VCaP (cell line): ENCODE measurements around the gene FSTL3.
"Not testable (repeated sequence)": the region's sequence is repeated elsewhere in the genome, so short reads cannot be mapped to it uniquely, and the experiment has no call there.

Experiments used
- H3K27ac ChIP-seq: fragments of 450-650 bp; 2 replicates; pipeline ENCODE4 v1.5.1; 2017
- TF ChIP-seq, protein P1 (sequence below): fragments of 450-650 bp; conservative IDR thresholded peaks from 2 replicates; pipeline ENCODE4 v1.5.1; 2017; ENCODE audit warnings: mild to moderate bottlenecking, moderate library complexity

FSTL3 gene

DNA sequence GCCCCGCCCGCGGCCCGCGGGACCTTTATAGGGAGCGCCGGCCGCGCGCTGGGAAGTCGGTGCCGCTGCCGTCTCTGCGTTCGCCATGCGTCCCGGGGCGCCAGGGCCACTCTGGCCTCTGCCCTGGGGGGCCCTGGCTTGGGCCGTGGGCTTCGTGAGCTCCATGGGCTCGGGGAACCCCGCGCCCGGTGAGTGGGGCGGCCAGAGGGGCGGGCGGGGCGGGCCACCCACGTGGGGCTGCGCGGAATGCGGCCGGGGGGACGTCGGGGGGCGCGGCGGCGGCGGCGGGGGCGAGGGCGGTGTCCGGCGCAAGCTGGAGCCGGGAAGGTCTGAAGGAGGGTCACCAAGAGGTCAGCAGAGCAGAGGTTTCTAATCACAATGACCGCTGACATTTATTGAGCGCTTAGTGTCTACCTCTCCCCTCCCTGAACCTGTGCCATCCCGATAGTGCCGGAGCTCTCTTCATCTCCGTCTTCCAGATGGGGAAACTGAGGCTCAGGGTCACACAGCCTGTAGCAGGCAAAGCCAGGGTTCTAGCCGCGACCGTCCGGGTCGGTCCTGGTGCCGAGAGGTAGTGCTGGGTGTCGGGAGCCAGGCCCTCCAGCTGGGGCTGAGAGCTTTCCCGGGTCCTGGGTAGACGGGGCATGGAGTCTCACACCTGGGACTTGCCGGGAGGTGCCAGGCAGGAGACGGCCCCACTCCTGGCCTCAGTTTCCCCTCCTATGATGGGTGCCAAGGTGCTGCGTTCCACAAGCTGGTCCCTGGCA, at the start of gene FSTL3:
Gene FSTL3, plus strand, starts transcription at position 54 of the 767 bp plus-strand sequence. Its CDS starts 32 bp downstream, at position 86.
- TF ChIP-seq, protein P1, sequence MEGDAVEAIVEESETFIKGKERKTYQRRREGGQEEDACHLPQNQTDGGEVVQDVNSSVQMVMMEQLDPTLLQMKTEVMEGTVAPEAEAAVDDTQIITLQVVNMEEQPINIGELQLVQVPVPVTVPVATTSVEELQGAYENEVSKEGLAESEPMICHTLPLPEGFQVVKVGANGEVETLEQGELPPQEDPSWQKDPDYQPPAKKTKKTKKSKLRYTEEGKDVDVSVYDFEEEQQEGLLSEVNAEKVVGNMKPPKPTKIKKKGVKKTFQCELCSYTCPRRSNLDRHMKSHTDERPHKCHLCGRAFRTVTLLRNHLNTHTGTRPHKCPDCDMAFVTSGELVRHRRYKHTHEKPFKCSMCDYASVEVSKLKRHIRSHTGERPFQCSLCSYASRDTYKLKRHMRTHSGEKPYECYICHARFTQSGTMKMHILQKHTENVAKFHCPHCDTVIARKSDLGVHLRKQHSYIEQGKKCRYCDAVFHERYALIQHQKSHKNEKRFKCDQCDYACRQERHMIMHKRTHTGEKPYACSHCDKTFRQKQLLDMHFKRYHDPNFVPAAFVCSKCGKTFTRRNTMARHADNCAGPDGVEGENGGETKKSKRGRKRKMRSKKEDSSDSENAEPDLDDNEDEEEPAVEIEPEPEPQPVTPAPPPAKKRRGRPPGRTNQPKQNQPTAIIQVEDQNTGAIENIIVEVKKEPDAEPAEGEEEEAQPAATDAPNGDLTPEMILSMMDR, result no peak
- H3K27ac ChIP-seq, result peak within 1 kb of the TSS; percentile 49; the same call in 1 of the 2 replicates

DNA sequence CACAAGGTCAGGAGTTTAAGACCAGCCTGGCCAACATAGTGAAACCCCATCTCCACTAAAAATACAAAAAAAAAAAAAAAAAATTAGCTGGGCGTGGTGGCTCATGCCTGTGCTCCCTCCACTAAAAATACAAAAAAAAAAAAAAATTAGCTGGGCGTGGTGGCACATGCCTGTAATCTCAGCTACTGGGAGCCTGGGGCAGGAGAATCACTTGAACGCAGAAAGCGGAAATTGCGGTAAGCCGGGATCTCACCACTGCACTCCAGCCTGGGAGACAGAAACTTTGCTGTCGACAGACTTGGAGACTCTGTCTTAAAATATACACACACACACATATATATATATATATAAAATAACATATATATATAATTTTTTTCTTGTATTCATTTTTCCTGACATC, 49.6 kb upstream of the FSTL3 start:
- not testable (repeated sequence) for H3K27ac ChIP-seq

DNA sequence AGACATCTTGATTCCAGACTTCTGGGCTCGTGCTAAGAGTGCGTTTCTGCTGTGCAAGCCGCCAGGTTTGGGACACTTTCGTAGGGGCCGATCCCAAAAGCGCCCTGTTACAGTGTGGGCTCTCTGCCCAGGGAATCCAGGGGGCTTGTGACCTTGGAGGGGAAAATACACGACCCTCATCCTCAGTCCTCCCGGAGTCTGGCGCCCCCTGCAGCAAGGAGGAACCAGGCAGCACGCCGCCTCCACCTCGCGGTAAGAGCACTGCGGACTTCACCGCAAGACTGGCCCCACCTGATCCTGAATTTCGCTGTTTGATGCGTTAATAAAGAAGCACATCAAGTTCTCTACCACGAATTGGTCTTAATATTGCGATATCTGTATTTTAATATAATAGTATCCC, 48.0 kb upstream of the FSTL3 start:
- TF ChIP-seq, protein P1, result peak; percentile 40; the same call in 1 of the 2 replicates
- H3K27ac ChIP-seq, result no peak overlapping the region

DNA sequence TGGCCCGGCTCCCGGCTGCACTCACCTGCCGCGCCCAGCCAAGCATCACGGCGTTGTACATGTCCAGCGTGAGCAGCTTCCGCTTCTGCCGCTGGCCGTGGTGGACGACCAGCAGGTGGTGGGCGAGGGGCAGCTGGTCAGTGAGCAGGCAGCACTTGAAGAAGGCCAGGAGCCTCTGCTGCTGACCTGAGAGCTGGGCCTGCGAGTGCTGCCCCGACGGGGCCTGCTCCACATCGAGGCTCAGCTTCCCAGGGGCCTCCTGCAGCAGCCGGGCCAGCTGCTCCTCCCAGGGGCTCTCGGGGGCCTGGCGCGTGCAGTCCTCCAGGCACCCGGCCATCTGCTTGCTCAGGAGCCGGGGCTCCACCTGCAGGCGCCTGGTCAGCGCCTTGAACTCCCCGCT, 46.7 kb upstream of the FSTL3 start:
- not testable (repeated sequence) for H3K27ac ChIP-seq

DNA sequence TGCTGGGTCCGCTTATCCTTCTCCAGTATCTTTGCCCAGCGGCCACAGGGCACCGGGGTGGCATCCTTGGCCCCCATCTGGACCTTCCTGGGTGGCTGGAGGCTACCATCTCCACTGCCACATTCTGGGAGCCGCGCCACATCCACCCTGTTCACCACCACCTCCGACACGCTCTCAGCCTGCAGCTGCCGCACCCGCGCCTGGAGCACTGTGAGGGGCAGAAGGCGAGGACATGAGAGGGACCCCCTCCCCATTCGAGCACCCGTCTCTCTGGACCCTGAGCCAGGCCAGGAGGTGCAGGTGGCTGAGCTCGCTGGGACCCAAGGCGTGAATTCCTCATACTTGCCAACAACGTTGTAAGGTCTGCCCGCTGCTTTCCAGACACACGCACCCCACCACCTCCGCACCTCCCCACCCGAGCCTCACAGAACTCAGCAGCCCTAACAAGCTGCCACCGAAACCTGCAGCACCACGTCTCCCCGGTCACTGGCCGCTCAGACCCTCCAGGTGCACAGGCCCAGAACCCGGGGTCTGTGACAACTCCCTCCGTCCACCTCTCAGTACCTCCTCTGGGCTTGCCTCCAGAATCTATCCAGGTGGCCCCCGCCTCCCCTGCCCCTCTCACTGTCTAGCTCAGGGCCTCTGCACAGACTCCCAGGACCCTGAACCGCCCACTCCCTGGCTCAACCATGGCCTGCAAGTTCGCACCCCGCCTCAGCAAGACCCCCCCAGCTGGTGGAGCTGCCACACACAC, 46.1 kb upstream of the FSTL3 start:
- TF ChIP-seq, protein P1, result no peak
- no peak overlapping the region for H3K27ac ChIP-seq

DNA sequence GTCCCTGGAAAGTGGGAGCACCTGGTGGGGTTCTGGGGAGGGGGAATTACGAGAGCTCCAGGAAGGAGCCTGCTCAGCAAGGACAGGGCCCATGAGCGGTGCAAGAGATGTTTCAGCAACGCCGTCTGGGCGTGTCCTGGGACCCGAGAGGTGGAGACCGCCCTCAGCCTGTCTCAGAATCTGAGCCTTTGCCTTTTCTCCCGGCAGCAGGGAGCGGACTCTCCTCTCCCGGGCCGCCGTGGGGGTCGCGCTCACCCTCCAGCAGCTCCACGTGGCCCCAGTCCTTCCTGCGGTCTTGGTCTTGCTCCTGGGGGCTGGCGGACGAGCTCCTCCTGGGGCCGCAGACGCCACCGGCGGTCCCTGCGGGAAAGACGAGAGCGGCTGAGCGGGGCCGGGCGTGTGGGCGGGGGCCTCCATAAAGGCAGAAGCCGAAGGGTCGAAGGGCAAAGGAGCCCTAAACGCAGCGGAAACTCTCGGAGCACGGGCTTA, 43.6 kb upstream of the FSTL3 start:
- H3K27ac ChIP-seq, result peak overlapping the region; percentile 76
- TF ChIP-seq, protein P1, result no peak

DNA sequence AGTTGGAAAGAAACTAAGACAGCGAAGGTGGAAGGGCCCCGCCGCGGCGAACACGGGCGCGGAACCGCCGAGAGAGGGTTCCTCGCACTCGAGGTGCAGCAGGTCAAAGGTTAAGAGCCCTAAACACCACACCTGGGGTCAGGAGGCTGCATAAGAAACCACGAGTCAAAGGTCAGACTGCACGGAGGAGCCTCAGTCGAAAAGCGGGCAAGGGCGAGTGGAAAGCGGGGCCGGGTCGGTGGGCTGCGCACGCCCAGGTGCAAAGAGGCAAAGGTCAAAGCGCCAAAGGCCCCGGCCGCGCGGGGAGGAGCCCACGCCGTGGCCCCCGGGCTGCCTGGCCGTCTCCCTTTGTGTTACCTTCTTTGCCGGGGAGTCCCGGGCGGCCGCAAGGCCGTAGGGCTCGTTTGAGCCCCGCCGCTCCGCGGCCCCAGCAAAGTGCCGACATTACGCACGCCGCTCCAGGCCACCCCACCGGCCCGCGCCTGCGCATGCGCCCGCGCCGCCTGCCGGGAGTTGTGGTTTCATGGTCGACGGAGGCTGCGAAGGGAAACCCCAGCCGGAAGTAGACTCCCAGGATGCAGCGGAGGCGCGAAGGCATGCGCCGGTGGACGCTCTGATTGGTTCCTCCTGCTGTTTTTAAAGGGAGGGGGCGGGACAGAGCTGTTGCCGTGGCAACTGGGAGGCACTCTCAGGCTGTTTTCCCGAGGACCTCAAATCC, 43.0 kb upstream of the FSTL3 start, which contains the start of gene POLRMT:
Gene POLRMT, minus strand, starts transcription at position 470 of the 718 bp plus-strand sequence. Its CDS starts 25 bp downstream, at position 445.
- TF ChIP-seq, protein P1, result no peak
- peak within 1 kb of the TSS; percentile 76 for H3K27ac ChIP-seq
